Effector memory CD8-positive, alpha-beta T cell (primary cell): ENCODE measurements around the gene FH.

Experiments used
- ATAC-seq: fragments of 150-1000 bp; cut with Tn5 transposase; replicated peaks from 2 replicates; pipeline ENCODE4 v1.10.0; 2021; ENCODE audit warnings: mild to moderate bottlenecking, moderate library complexity
- DNase-seq, 3 experiments: peaks; one replicate each; pipeline ENCODE4 v3.0.0; 2021
- H3K27ac Mint-ChIP-seq, 2 donors: one replicate each; pipeline ENCODE4 v1.8.0; 2022; ENCODE audit warnings: mild to moderate bottlenecking in 2 of 2, mixed read lengths in 2 of 2, moderate library complexity in 2 of 2
- H3K27me3 Mint-ChIP-seq, 2 donors: one replicate each; pipeline ENCODE4 v1.8.0; 2022; ENCODE audit warnings: mixed read lengths in 2 of 2
- H3K36me3 Mint-ChIP-seq: one replicate; pipeline ENCODE4 v1.8.0; 2022; ENCODE audit warnings: mild to moderate bottlenecking, moderate library complexity, mixed read lengths; ENCODE audit not compliant: insufficient read depth
- H3K4me1 Mint-ChIP-seq, 2 donors: one replicate each; pipeline ENCODE4 v1.8.0; 2022; ENCODE audit warnings: low read depth in 2 of 2, mixed read lengths in 2 of 2
- H3K4me3 Mint-ChIP-seq, 2 donors: one replicate each; pipeline ENCODE4 v1.8.0; 2022; ENCODE audit warnings: mild to moderate bottlenecking in 2 of 2, mixed read lengths in 2 of 2, moderate library complexity in 2 of 2
- H3K9me3 Mint-ChIP-seq, 2 donors: one replicate each; pipeline ENCODE4 v1.8.0; 2022; ENCODE audit warnings: mixed read lengths in 2 of 2

The FH gene

GRCh38 chr1:241536304-241536703 lies 16.7 kb upstream of the FH start:
- Mint-ChIP-seq H3K9me3 (no peaks in the 10 kb centered on the region), H3K27me3 (peaks cover 8 to 16% of the 10 kb centered on the region in 2 donors), H3K36me3 (no peaks in the 10 kb centered on the region), H3K4me1 (peaks cover 5 to 6% of the 10 kb centered on the region in 2 donors), H3K4me3 (no peak overlapping the region), H3K27ac (no peak overlapping the region)
- no peak for ATAC-seq
- no peak for DNase-seq

DNA sequence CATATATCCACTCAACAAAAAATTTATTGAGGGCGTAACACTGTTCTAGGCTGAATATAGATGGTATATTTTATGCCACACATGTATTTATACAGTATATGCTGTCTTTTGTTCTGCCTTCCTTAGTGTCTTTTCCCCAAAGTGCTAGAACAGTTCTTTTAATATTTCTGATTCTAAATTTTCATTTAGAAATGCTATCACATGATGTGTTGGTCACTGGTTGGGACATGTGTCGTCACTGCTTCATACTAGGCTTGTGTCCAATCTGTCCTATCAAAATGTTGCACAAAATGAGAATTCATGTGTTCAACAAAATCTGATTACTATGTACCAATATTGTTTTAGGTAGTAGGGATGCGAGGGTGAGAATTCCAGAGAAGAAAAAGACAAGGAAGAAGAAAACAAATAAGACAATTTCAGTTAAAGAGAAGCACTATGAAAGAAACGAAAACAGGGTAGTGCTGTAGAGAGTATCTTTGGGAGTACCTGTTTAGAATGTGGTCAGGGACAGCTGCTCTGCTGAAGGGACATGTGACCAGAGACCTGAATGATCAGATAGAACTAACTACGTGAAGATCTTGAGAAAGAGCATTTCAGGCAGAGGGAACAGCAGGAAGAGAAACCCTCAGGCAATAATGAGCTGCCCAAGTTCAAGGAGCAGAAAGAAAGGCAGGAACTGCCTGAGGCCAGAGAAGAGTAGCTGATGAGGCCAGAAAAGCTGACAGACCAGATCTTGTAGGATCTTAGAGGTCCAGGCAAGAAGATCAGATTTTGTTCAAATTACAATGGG lies 14.0 kb upstream of the FH start:
- H3K9me3 Mint-ChIP-seq, result no peaks in the 10 kb centered on the region
- peaks cover 5 to 6% of the 10 kb centered on the region in 2 donors for H3K4me1 Mint-ChIP-seq
- no peak for DNase-seq
- peaks cover 0 to 2% of the 10 kb centered on the region in 2 donors for H3K27me3 Mint-ChIP-seq
- ATAC-seq, result no peak
- H3K36me3 Mint-ChIP-seq, result peaks cover 3% of the 10 kb centered on the region
- no peak overlapping the region for H3K4me3 Mint-ChIP-seq
- no peak overlapping the region for H3K27ac Mint-ChIP-seq

GRCh38 chr1:241532864-241533263 lies 13.3 kb upstream of the FH start:
- peaks cover 5 to 6% of the 10 kb centered on the region in 2 donors for H3K4me1 Mint-ChIP-seq
- peak; percentile 44 for ATAC-seq
- H3K4me3 Mint-ChIP-seq, result no peak overlapping the region
- no peak overlapping the region for H3K27ac Mint-ChIP-seq
- no peaks in the 10 kb centered on the region for H3K9me3 Mint-ChIP-seq
- no peak for DNase-seq
- peaks cover 3% of the 10 kb centered on the region for H3K36me3 Mint-ChIP-seq
- H3K27me3 Mint-ChIP-seq, result peaks cover 0 to 5% of the 10 kb centered on the region in 2 donors

GRCh38 chr1:241532162-241532531 lies 12.6 kb upstream of the FH start, which contains the start of gene KMO:
Gene KMO (plus strand): TSS chr1:241532378. CDS start chr1:241532445, 67 bp downstream.
- H3K4me3 Mint-ChIP-seq, result peak within 1 kb of the TSS; percentile 92 to 93
- peaks cover 0 to 5% of the 10 kb centered on the region in 2 donors for H3K27me3 Mint-ChIP-seq
- H3K9me3 Mint-ChIP-seq, result no peaks in the 10 kb centered on the region
- peaks cover 3% of the 10 kb centered on the region for H3K36me3 Mint-ChIP-seq
- DNase-seq, result no peak
- ATAC-seq, result peak; percentile 8
- H3K4me1 Mint-ChIP-seq, result peaks cover 5 to 6% of the 10 kb centered on the region in 2 donors
- H3K27ac Mint-ChIP-seq, result peak within 1 kb of the TSS; percentile 66 to 67

GRCh38 chr1:241531195-241532161 lies 11.9 kb upstream of the FH start:
- Mint-ChIP-seq H3K9me3 (no peaks in the 10 kb centered on the region), H3K27me3 (peaks cover 0 to 5% of the 10 kb centered on the region in 2 donors), H3K4me3 (peak overlapping the region; percentile 92 to 93), H3K27ac (peak overlapping the region; percentile 66 to 67), H3K4me1 (peaks cover 5 to 6% of the 10 kb centered on the region in 2 donors), H3K36me3 (peaks cover 3% of the 10 kb centered on the region)
- ATAC-seq (peak; percentile 88), DNase-seq (no peak)

DNA sequence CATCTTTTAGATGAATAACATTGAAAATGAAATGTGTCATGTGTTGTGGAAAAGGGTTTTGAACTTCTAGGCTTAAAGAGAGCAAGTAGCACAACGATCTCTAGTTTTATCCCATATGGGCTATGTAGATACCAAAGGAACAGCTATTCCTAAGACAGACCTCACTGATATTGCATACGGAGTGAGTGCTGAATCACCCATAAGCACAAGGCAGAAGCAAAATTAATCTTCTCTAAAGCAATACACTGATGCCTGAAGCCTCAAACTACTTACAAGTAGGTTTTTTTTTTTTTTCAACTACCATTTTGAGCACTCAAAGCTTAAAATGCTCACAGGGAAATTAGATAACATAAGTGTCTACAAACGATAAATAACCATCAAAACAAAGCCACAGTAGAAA lies 7.6 kb upstream of the FH start:
- peaks cover 38% of the 10 kb centered on the region in 2 donors for H3K27me3 Mint-ChIP-seq
- H3K9me3 Mint-ChIP-seq, result no peaks in the 10 kb centered on the region
- DNase-seq (no peak), ATAC-seq (no peak)
- H3K27ac Mint-ChIP-seq, result no peak overlapping the region
- H3K36me3 Mint-ChIP-seq, result peaks cover 3% of the 10 kb centered on the region
- H3K4me3 Mint-ChIP-seq, result no peak overlapping the region
- peaks cover 5 to 6% of the 10 kb centered on the region in 2 donors for H3K4me1 Mint-ChIP-seq

- peaks cover 44 to 45% of the 10 kb centered on the region in 2 donors for H3K27me3 Mint-ChIP-seq
- H3K4me1 Mint-ChIP-seq, result no peaks in the 10 kb centered on the region
- DNase-seq (no peak), ATAC-seq (no peak)
- no peaks in the 10 kb centered on the region for H3K36me3 Mint-ChIP-seq
- H3K27ac Mint-ChIP-seq, result no peak overlapping the region
- no peaks in the 10 kb centered on the region for H3K9me3 Mint-ChIP-seq
- H3K4me3 Mint-ChIP-seq, result no peak overlapping the region
Observed at GRCh38 chr1:241525026-241525425, 5.5 kb upstream of the FH start.

- no peak overlapping the region for H3K27ac Mint-ChIP-seq
- DNase-seq, result no peak
- H3K9me3 Mint-ChIP-seq, result no peaks in the 10 kb centered on the region
- peaks cover 40 to 44% of the 10 kb centered on the region in 2 donors for H3K27me3 Mint-ChIP-seq
- no peaks in the 10 kb centered on the region for H3K36me3 Mint-ChIP-seq
- no peak overlapping the region for H3K4me3 Mint-ChIP-seq
- H3K4me1 Mint-ChIP-seq, result peaks cover 4 to 14% of the 10 kb centered on the region in 2 donors
- no peak for ATAC-seq
Observed at GRCh38 chr1:241521718-241522117, 2.2 kb upstream of the FH start.

- Mint-ChIP-seq H3K27me3 (peaks cover 33 to 35% of the 10 kb centered on the region in 2 donors), H3K4me3 (no peak overlapping the region), H3K4me1 (peaks cover 4 to 16% of the 10 kb centered on the region in 2 donors), H3K27ac (no peak overlapping the region), H3K36me3 (no peaks in the 10 kb centered on the region), H3K9me3 (no peaks in the 10 kb centered on the region)
- no peak for DNase-seq
- ATAC-seq, result no peak
Observed at GRCh38 chr1:241520080-241520465, 518 bp upstream of the FH start.

DNA sequence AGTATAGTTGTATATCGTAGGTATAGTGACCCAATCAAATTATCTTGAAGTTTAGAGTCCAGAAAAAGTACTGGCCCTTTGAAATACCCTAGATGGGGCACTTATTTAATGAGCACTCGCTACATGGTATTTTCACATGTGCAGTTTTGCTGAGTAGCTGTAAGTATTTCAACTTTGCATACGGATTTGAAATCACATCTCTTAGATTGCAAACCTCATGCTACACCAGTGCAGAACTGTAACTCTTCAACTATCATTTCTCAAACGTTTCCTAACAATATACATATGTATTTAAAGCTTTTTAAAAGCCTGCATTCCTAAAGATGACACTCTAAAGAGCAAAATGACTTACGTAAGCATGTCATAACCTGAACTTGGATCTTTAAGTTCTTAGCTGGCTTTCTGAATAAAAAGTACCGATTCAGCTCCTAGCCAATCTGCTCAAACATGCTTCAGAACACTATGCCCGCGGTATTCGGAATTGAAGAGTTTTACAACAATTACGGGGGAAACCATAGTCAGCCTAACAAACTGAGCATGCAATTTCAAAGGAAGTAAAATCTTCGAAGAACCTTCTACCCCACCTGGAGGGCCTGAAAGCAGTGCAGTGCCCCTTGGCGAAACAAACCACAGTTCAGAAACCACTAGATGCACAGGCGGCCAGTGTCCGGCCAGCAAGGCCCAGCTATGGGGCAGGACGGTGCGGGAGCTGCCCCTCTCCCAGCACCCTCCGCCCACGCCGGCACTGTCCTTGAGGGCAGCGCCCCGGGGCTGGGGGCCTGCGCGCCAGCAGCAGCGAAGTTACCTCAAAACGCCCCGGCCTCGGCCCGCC lies 863 bp downstream of the FH start:
- H3K27me3 Mint-ChIP-seq, result peaks cover 22% of the 10 kb centered on the region in 2 donors
- DNase-seq (peak in 1 of 3 experiments; percentile 15), ATAC-seq (peak; percentile 25)
- peak overlapping the region in 1 of 2 donors; percentile 89 for H3K27ac Mint-ChIP-seq
- H3K4me1 Mint-ChIP-seq, result peaks cover 4 to 24% of the 10 kb centered on the region in 2 donors
- no peaks in the 10 kb centered on the region for H3K9me3 Mint-ChIP-seq
- peaks cover 5% of the 10 kb centered on the region for H3K36me3 Mint-ChIP-seq
- H3K4me3 Mint-ChIP-seq, result no peak overlapping the region

GRCh38 chr1:241513378-241513777 lies 6.2 kb downstream of the FH start:
- no peak overlapping the region for H3K4me3 Mint-ChIP-seq
- DNase-seq (no peak), ATAC-seq (no peak)
- H3K27me3 Mint-ChIP-seq, result no peaks in the 10 kb centered on the region
- H3K36me3 Mint-ChIP-seq, result peaks cover 26% of the 10 kb centered on the region
- peaks cover 4 to 20% of the 10 kb centered on the region in 2 donors for H3K4me1 Mint-ChIP-seq
- no peak overlapping the region for H3K27ac Mint-ChIP-seq
- no peaks in the 10 kb centered on the region for H3K9me3 Mint-ChIP-seq

GRCh38 chr1:241507189-241507863 lies 12.2 kb downstream of the FH start:
- H3K36me3 Mint-ChIP-seq, result peaks cover 54% of the 10 kb centered on the region

More at GRCh38 chr1:241507189-241507863, 12.2 kb downstream of the FH start:
- DNase-seq (no peak), ATAC-seq (no peak)
- Mint-ChIP-seq H3K27ac (no peak overlapping the region), H3K9me3 (no peaks in the 10 kb centered on the region), H3K4me3 (no peak overlapping the region), H3K4me1 (peaks cover 0 to 5% of the 10 kb centered on the region in 2 donors), H3K27me3 (no peaks in the 10 kb centered on the region)
